ENCODE data around the gene ROCK2.

DNA sequence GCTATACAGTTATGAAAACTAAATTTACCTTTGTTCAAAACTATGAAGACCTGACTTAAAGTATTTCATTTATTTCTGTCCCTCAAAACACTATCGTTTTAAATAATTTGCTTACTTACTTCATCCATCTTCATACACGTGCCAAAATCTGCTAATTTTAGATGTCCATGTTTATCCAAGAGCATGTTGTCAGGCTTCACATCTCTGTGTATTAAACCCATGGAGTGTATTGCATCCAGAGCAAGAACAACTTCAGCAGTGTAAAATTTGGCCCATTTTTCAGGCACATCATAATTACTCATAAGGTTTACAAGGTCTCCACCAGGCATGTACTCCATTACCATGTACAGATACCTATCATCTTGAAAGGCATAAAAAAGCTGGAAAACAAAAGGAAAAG, 108.9 kb downstream of the ROCK2 start:
- TF ChIP-seq POLR2A (IDR thresholded peaks at IDR 0.05; ENCODE audit: low read length): no peak
- TF ChIP-seq GATA1 (IDR thresholded peaks at IDR 0.05; ENCODE audit: low read depth, low read length): no peak
